ENCODE results near the gene DIDO1. TPM values are rescaled to one million over a fixed set of nuclear protein-coding genes. Genes with fewer than 3 reads are reported as not detected.

DIDO1 gene
- total RNA-seq, 2 donors from 2014 or later = 53.5 to 68.3 TPM

- H3K4me1 Mint-ChIP-seq = no peaks in the 10 kb centered on the region
Observed at GRCh38 chr20:62841705-62842212, 84.5 kb downstream of the DIDO1 start.

GRCh38 chr20:62840244-62841197 lies 85.8 kb downstream of the DIDO1 start:
- H3K4me1 ChIP-seq (ENCODE audit: control insufficient read depth, insufficient read depth, low read length) = no peaks in the 10 kb centered on the region
- Mint-ChIP-seq H3K4me3 (no peak overlapping the region), H3K27ac (no peak overlapping the region), H3K27me3 (ENCODE audit: insufficient read depth) (no peaks in the 10 kb centered on the region), H3K36me3 (ENCODE audit: low read depth) (peaks cover 34% of the 10 kb centered on the region), H3K4me1 (no peaks in the 10 kb centered on the region), H3K9me3 (no peaks in the 10 kb centered on the region)
- no peak overlapping the region for H3K27ac ChIP-seq (ENCODE audit: low read depth, low read length)
- peaks cover 34% of the 10 kb centered on the region for H3K36me3 ChIP-seq (ENCODE audit: control insufficient read depth, insufficient read depth, low read length)
- H3K9me3 ChIP-seq (ENCODE audit: control insufficient read depth, low read length) = no peaks in the 10 kb centered on the region
- TF ChIP-seq, protein P1, sequence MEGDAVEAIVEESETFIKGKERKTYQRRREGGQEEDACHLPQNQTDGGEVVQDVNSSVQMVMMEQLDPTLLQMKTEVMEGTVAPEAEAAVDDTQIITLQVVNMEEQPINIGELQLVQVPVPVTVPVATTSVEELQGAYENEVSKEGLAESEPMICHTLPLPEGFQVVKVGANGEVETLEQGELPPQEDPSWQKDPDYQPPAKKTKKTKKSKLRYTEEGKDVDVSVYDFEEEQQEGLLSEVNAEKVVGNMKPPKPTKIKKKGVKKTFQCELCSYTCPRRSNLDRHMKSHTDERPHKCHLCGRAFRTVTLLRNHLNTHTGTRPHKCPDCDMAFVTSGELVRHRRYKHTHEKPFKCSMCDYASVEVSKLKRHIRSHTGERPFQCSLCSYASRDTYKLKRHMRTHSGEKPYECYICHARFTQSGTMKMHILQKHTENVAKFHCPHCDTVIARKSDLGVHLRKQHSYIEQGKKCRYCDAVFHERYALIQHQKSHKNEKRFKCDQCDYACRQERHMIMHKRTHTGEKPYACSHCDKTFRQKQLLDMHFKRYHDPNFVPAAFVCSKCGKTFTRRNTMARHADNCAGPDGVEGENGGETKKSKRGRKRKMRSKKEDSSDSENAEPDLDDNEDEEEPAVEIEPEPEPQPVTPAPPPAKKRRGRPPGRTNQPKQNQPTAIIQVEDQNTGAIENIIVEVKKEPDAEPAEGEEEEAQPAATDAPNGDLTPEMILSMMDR (conservative IDR thresholded peaks at IDR 0.05) = no peak
- H3K4me3 ChIP-seq (ENCODE audit: low read length) = no peak overlapping the region
- WGBS, 2 experiments (ENCODE audit: insufficient coverage in 1 of 2, insufficient read length in 1 of 2) = 94 to 95% methylated on average over 30 to 44 of the region's 45 CpGs
- H3K9ac ChIP-seq (ENCODE audit: extremely low read depth, low read length, poor library complexity, severe bottlenecking) = no peak overlapping the region
- no peaks in the 10 kb centered on the region for H3K27me3 ChIP-seq (ENCODE audit: control insufficient read depth, insufficient read depth, low read length, poor library complexity, severe bottlenecking)
- no peak for DNase-seq

More at GRCh38 chr20:62841705-62842212, 84.5 kb downstream of the DIDO1 start:
- TF ChIP-seq, protein P1 (conservative IDR thresholded peaks at IDR 0.05) = no peak
- H3K4me3 ChIP-seq (ENCODE audit: low read length) = no peak overlapping the region
- WGBS, 2 experiments (ENCODE audit: insufficient coverage in 1 of 2, insufficient read length in 1 of 2) = 93 to 94% methylated on average over 16 of the region's 16 CpGs
- no peaks in the 10 kb centered on the region for H3K9me3 Mint-ChIP-seq
- H3K9ac ChIP-seq (ENCODE audit: extremely low read depth, low read length, poor library complexity, severe bottlenecking) = no peak overlapping the region
- H3K9me3 ChIP-seq (ENCODE audit: control insufficient read depth, low read length) = no peaks in the 10 kb centered on the region
- DNase-seq = no peak
- H3K27me3 Mint-ChIP-seq (ENCODE audit: insufficient read depth) = no peaks in the 10 kb centered on the region
- peaks cover 39% of the 10 kb centered on the region for H3K36me3 Mint-ChIP-seq (ENCODE audit: low read depth)
- H3K4me1 ChIP-seq (ENCODE audit: control insufficient read depth, insufficient read depth, low read length) = no peaks in the 10 kb centered on the region
- H3K27ac Mint-ChIP-seq = no peak overlapping the region
- H3K36me3 ChIP-seq (ENCODE audit: control insufficient read depth, insufficient read depth, low read length) = peaks cover 32% of the 10 kb centered on the region
- no peak overlapping the region for H3K4me3 Mint-ChIP-seq
- H3K27me3 ChIP-seq (ENCODE audit: control insufficient read depth, insufficient read depth, low read length, poor library complexity, severe bottlenecking) = no peaks in the 10 kb centered on the region
- no peak overlapping the region for H3K27ac ChIP-seq (ENCODE audit: low read depth, low read length)

DNA sequence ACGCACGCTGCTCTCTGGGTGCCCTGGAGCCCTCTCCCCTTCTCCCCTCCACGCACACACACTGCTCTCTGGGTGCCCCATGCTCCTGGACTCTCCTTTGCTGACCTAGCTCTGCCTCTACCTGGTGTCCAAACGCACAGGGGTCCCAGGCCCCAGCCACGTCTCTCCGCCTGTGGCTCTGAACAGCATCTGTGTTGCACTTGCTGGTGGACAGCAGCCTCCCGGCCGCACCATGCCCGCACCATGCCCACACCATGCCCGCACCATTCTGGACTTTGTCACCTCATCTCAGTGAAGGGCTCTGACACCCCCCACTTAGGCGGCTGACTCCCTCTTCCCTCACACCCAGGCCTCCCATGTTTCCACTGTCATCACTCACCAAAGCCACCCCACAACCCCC lies 86.5 kb downstream of the DIDO1 start:
- DNase-seq = no peak
- TF ChIP-seq, protein P1 (conservative IDR thresholded peaks at IDR 0.05) = no peak
- Mint-ChIP-seq H3K4me3 (no peak overlapping the region), H3K4me1 (no peaks in the 10 kb centered on the region), H3K36me3 (ENCODE audit: low read depth) (peaks cover 32% of the 10 kb centered on the region), H3K9me3 (no peaks in the 10 kb centered on the region), H3K27me3 (ENCODE audit: insufficient read depth) (no peaks in the 10 kb centered on the region), H3K27ac (peak overlapping the region; percentile 64)
- H3K4me3 ChIP-seq (ENCODE audit: low read length) = no peak overlapping the region
- no peaks in the 10 kb centered on the region for H3K4me1 ChIP-seq (ENCODE audit: control insufficient read depth, insufficient read depth, low read length)
- no peak overlapping the region for H3K9ac ChIP-seq (ENCODE audit: extremely low read depth, low read length, poor library complexity, severe bottlenecking)
- no peaks in the 10 kb centered on the region for H3K27me3 ChIP-seq (ENCODE audit: control insufficient read depth, insufficient read depth, low read length, poor library complexity, severe bottlenecking)
- H3K9me3 ChIP-seq (ENCODE audit: control insufficient read depth, low read length) = no peaks in the 10 kb centered on the region
- peaks cover 36% of the 10 kb centered on the region for H3K36me3 ChIP-seq (ENCODE audit: control insufficient read depth, insufficient read depth, low read length)
- H3K27ac ChIP-seq (ENCODE audit: low read depth, low read length) = no peak overlapping the region
- 95 to 100% methylated on average over 6 to 11 of the region's 11 CpGs for WGBS, 2 experiments (ENCODE audit: insufficient coverage in 1 of 2, insufficient read length in 1 of 2)
